SH-SY5Y (cell line): ENCODE data around the gene AMDHD2.

Experiments
- GATA2 ChIP-seq: IDR thresholded peaks from 2 replicates; pipeline ENCODE4 v1.6.1; 2011; ENCODE audit warnings: mild to moderate bottlenecking, low read depth, low read length
- GATA3 ChIP-seq: IDR thresholded peaks from 2 replicates; pipeline ENCODE4 v1.6.1; 2011; ENCODE audit warnings: low read depth, mild to moderate bottlenecking, low read length, moderate library complexity

Gene AMDHD2

DNA sequence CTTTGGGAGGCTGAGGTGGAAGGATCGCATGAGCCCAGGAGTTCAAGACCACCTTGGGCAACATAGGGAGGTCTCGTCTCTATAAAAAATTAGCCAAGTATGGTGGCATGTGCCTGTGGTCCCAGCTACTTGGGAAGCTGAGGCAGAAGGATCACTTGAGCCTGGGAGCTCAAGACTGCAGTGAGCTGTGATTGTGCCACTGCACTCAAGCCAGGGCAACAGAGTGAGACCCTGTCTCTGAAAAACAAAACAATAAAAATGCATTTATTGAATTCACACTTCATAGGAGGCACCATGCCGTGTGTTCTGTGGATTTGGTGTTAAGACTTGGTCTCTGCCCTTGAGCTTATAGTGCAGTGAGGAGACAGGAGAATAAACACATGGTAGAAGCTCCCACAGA lies 42.8 kb upstream of the AMDHD2 start:
- TF ChIP-seq GATA2 (no peak), GATA3 (no peak)

DNA sequence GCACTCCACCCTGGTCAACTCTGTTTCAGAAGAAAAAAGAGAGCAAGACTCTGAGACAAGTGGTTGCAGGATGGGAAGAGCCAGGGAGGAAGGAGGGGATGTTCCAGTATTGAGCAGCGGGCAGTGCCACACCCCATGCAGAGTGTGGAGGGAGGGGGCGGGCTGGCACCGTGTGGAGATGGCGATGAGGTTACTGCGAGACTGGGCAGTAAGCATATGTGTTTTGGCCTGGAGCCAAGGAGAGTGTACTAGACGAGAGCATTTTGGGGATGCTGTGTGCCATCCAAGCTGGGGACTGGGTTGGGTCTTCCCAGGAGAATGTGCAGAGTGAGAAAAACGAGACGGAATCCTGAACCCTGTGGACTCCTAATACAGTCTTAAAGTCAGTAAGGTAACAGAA lies 41.9 kb upstream of the AMDHD2 start:
- TF ChIP-seq GATA2 (no peak), GATA3 (no peak)

DNA sequence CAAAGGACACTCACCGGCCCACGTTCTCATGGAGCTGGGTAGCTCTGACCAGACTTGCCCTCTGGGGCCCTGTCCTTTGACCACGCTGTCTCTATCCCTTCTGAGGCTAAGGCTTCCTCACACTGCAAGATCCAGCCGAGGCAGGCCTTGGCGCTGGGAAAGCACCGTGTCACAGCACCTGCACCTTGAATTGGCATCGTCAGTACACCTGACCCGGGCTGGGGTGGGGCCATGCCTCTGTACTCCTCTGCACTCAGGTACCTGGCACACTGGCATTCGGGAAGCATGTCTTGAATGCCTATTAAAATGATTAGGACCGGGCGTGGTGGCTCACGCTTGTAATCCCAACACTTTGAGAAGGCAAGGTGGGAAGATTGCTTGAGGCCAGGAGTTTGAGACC lies 39.2 kb upstream of the AMDHD2 start:
- TF ChIP-seq GATA2 = no peak
- TF ChIP-seq GATA3 = no peak

GRCh38 chr16:2481676-2482075 lies 38.5 kb upstream of the AMDHD2 start:
- no peak for TF ChIP-seq GATA3
- TF ChIP-seq GATA2 = no peak

- TF ChIP-seq GATA2 (no peak), GATA3 (no peak)
These were observed 37.9 kb upstream of the AMDHD2 start for GRCh38 chr16:2482249-2482648.

DNA sequence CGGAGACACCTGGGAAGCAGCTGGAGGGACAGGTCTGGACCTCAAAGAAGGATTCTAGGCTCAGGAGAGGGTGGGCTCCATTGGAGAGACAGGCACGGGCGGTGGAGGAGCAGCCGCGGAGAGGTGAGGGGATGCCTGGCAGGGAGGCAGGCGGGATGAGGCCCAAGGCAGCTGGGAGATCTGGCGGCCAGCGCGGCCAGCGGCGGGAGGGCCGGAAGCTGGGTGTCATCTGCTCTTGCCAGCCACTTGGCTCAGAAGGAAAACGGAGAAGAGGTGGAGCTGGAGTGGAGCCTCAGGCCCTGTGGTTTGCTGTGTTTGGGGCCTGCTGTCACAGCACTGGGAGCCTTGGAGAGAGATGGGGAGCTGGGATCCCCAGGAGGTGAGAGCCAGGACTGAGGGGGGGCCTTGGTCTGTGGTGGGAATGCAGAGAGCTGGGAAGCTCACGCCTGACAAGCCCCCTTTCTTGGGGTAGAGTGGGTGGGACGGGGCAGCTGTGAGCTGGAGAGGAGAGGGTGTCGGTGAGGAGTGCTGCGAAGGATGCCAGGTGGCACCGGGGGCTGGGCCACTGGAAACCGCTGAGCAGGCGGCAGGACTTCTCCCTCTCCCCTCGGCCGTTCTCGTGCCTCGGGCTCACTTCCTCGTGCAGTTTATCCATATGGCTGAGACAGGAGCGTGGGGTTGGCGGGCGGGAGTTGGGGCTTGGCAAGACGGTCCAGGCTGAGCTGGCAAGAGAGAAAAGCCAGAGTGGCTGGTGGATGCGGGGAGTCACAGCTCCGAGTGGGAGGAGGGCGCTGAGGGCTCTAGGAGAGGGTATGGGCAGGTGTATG lies 37.2 kb upstream of the AMDHD2 start:
- TF ChIP-seq GATA3 (no peak), GATA2 (no peak)

- no peak for TF ChIP-seq GATA2
- no peak for TF ChIP-seq GATA3
These were observed 36.0 kb upstream of the AMDHD2 start for GRCh38 chr16:2483939-2484897.

GRCh38 chr16:2484898-2485508 lies 35.2 kb upstream of the AMDHD2 start:
- TF ChIP-seq GATA2 (no peak), GATA3 (no peak)

DNA sequence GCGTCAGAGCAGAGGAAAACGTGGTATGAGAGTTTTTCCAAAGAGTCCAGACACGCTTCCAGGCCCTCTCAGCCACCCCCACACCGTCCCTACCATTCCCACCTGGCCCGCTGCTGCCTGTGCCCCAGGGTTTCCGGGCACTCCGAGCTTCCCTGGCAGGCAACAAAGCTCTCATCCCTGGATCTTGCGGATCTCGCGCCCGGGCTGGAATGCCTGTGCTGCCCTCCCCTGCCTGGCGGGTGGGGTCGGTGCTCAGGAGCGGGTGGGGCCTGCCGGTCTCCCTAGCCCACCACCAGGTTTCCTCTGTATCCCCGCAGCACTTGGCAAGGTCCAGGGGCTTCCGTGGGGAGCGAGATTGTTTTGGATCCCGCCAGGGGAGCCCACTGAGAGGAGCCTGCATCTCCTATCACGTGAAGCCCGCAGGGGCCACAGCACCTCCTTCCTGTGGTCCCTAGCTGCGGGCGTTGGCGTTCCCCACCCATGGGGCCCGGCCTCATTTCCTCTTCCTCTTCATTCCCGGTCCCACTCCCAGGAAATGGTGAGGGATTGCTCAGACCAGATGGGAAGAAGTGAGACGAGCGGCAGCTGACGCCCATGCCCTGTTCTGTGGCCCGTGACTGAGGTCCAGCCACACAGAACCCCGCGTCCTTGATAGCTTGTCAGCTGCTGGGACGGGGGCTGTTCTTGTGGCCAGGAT lies 34.2 kb upstream of the AMDHD2 start:
- TF ChIP-seq GATA3 (no peak), GATA2 (no peak)

DNA sequence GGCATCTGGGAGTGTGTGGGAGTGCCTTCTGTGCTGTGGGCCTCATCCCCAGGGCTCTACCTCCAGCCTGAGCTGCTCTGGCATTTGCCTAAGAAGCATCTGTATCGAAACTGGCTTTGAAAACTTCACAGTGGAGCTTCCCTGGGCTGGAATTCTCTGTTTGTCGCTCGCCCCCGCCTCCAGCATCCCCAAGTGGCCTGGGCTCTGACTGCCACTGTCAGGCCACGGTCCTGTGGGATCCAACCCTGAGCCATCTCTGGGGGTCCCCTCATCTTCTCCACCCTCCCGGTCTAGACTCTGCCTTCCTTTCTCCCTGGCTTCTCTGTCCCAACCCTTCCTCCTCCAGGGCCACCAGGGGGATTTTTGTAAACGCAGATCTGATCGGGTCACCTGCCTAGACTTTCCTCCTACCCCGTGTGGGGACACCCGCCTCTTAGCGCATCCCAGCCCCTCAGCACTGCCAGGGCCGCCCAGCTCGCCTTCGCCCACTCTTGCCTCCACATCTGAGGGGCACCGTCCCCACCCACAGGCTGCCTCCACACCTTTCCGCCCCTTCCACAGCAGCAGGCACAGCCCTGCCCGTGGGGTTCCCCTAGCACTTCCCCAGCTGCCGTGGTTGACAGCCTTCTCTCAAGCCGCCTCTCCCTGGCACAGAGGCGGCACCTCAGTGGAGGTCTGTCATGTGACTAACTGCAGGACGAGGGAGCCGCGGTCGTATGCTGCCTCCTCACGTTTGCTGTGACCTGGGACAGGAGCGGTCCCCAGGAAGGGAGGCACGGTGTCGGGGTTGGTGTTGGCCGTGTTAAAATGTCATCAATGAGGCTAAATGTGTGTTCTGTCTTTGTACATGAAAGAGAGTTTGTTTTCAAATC lies 33.3 kb upstream of the AMDHD2 start:
- no peak for TF ChIP-seq GATA2
- no peak for TF ChIP-seq GATA3

DNA sequence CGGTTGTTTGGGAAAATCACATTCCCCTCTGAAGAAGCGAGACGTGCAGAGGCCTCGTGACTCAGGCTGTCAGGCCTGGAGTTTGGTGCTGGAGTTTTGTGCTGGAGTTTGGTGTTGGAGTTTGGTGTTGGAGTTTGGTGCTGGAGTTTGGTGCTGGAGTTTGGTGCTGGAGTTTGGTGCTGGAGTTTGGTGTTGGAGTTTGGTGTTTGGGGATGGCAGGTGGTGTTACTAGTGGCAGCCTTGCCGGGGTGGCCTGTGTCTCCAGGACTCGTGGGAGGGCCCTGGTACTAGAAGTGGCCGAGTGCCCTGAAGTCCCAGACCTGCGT lies 32.7 kb upstream of the AMDHD2 start:
- no peak for TF ChIP-seq GATA3
- TF ChIP-seq GATA2 = no peak

DNA sequence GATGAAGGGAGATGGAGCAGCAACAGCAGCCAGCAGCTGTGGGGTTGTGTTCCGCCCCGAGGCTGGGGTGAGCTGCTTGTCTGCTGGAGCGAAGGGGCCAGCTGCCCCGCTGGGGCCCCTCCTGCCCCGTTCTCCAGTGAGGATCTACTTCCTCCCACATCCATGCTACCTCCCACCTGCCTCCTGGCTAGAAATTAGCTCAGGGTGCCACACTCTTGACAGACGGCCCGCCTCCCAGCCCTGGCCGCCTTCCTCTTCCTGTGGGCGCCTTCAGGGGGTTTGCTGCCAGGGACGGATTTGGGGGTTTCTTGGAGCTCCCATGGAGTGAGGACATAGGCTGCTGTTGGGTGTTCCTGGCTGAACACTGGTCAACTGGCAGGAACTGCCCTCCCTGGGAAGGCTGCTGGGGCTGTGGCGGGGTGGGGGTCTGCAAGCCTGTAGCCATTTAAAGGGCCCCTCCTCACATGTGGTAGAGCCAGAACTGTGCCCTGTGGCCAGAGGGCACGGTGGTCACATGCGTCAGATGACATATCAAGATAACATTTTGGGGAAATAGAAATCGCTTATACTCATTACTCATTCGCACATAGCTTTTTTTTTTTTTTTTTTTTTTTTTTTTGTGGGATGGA lies 32.2 kb upstream of the AMDHD2 start:
- peak; percentile 49 for TF ChIP-seq GATA2
- no peak for TF ChIP-seq GATA3

DNA sequence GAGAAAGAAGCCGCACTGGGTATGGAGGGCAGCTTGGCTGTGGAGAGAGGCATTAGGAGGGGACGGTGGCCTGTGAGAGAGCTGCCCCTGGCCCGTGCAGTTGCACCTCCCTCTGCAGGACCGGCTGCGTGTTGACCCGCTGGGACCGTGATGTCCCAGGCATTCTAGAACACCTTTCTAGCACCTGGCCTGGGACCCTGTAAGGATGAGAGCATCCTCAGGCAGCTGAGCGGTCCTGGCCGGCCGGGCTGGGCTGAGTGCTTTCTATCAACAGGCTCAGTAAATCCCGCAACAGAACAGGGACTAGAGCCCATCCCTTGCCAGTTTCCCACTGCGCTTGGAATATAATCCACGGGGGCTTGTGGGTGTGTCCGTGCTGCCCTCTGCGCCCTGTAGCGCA lies 30.6 kb upstream of the AMDHD2 start:
- TF ChIP-seq GATA2 (no peak), GATA3 (no peak)

DNA sequence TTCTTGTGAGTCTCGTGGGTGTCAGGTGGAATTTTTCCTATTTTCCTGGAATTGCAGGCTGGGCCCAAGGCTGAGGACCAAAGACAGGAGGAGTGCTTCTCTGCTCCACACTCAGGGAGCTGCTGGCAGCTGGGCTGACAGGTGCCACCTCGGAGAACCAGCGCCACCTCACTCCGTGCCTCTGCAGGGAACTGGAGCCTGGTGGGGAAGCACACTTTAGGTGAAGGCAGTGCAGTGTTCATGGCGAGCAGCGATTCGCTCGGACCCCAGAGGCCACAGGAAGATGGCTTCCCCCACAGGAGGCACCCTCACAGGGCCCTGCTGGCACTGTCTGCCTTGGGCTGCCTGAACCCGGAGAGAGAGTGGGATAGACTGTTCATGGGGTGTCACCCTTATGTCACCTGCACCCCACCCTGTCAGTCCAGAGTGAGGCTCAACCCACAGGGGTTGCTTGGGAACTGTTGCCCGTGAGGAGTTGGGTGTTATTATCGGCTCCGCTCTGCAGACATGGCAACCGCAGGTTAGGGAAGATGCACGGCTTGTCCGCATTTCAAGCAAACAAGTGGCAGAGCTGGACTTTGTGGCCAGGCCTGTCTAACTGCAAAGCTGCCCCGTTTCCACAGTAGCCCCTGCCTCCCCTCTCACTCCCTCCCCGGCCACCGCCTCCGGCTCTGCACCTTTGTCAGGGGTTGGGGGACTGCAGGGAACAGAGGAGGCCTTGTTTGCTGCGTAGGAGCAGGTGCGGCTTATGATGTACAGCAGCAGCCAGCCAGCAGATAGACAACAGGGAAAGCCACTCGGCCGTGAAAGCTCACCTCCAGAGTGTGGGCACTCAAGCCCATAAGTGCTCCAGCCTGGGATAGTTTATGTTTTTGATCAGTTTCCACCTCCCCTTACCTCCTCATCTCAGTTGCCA lies 29.7 kb upstream of the AMDHD2 start:
- TF ChIP-seq GATA3 (no peak), GATA2 (no peak)
